ENCODE results near the gene ZNRF3.
A peak's percentile ranks its signal among the peaks of the same experiment; 100 is the strongest.

ZNRF3 gene

DNA sequence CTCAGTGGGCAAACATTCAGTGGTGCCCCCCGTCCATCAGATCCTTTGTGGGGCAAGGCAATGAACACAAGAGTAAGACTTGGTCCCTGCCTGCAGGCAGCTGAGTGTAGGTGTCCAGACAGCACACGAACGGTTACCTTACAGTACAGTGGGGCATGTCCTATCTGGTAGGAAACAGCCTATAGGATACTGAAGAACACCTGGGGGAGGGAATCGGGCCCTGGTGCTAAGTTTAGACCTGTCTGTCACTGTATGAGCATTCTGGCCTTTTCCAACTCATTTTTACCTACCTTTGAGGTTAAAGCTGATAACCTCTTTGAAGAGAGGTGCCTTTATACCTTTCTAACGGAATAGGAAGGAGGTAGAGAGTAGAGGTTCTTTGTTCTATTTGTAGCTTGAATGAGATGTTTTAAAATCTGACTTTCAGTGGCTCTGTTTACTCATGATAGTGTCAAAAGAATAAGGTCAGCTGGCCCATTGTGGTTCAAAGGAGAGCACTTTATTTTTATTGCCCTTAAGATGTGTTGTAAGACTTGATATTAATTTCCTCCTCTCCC lies 8.9 kb downstream of the ZNRF3 start:
- Histone ChIP-seq H3K36me3 (ENCODE audit: control insufficient read depth in 2 of 2, insufficient read depth in 1 of 2, low read length in 2 of 2) (no peaks in the 10 kb centered on the region), H3K4me1 (ENCODE audit: control insufficient read depth, insufficient read depth, low read length) (peaks cover 6% of the 10 kb centered on the region; the same call in 1 of the 2 replicates), H3K27ac (ENCODE audit: extremely low read depth, low read depth, low read length) (no peak overlapping the region), H3K4me3 (ENCODE audit: low read depth, low read length) (no peak overlapping the region), H3K9me3 (ENCODE audit: control insufficient read depth, insufficient read depth, low read depth, low read length) (no peaks in the 10 kb centered on the region)
- TF ChIP-seq TCF7L2 (IDR thresholded peaks at IDR 0.05; ENCODE audit: borderline replicate concordance, low read depth, low read length) (peak; percentile 76), OSR2 (tag by site-specific recombination; IDR thresholded peaks at IDR 0.05) (0 out of 2 replicates have a peak, but pooled peaks have one; percentile 36), PRDM10 (tag by site-specific recombination; IDR thresholded peaks at IDR 0.05) (peak; percentile 56; the same call in 1 of the 2 replicates), ZNF391 (tag by site-specific recombination; IDR thresholded peaks at IDR 0.05; ENCODE audit: borderline replicate concordance, low read depth) (no peak)
- ChIA-PET POLR2A (no interaction called here), CTCF (interaction anchor here (0.6 to 1.8 kb wide), 5 partner anchors 27 to 844 kb away, joined by 3 to 5 read pairs (median 3); no protein-coding TSS in a partner anchor)

GRCh38 chr22:28893810-28894209 lies 10.4 kb downstream of the ZNRF3 start:
- Histone ChIP-seq H3K9me3 (ENCODE audit: control insufficient read depth, insufficient read depth, low read depth, low read length) (no peaks in the 10 kb centered on the region), H3K27ac (ENCODE audit: extremely low read depth, low read depth, low read length) (no peak overlapping the region), H3K4me3 (ENCODE audit: low read depth, low read length) (no peak overlapping the region), H3K36me3 (ENCODE audit: control insufficient read depth in 2 of 2, insufficient read depth in 1 of 2, low read length in 2 of 2) (no peaks in the 10 kb centered on the region), H3K4me1 (ENCODE audit: control insufficient read depth, insufficient read depth, low read length) (peaks cover 5% of the 10 kb centered on the region; the same call in 1 of the 2 replicates)
- ChIA-PET CTCF (interaction anchor here (0.6 to 1.8 kb wide), 2 partner anchors 38 to 161 kb away, joined by 3 to 4 read pairs; no protein-coding TSS in a partner anchor), POLR2A (interaction anchor here (1.1 kb wide), 1 partner anchor 10 kb away, joined by 3 read pairs; the partner anchor contains the start of gene ZNRF3)
- TF ChIP-seq INSM2 (tag by site-specific recombination; IDR thresholded peaks at IDR 0.05) (no peak), REST (tag by site-specific recombination; IDR thresholded peaks at IDR 0.05) (no peak), ZNF214 (tag by site-specific recombination; IDR thresholded peaks at IDR 0.05; ENCODE audit: borderline replicate concordance) (peak; percentile 47; the same call in 1 of the 2 replicates)

DNA sequence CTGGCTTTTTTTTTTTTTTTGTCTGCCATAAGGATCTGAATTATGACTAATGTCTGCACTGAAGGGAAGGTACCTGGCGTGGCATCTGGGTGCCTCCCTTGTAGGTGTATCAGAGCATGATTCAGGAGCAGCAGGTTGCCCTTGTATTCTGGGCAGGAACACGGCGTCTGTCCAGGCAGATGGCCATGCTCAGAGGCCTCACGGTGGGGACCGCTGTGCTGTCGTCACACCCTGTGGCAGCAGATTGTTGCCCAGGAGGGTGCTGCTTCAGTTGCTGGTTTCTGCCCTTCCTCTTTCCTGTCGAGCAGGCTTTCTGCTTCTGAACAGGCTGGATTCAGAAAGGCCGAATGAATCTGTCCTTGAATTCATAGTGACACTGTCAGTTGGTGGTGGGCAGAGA lies 11.0 kb downstream of the ZNRF3 start:
- Histone ChIP-seq H3K4me1 (ENCODE audit: control insufficient read depth, insufficient read depth, low read length) (peaks cover 5% of the 10 kb centered on the region; the same call in 1 of the 2 replicates), H3K9me3 (ENCODE audit: control insufficient read depth, insufficient read depth, low read depth, low read length) (no peaks in the 10 kb centered on the region), H3K4me3 (ENCODE audit: low read depth, low read length) (no peak overlapping the region), H3K27ac (ENCODE audit: extremely low read depth, low read depth, low read length) (no peak overlapping the region), H3K36me3 (ENCODE audit: control insufficient read depth in 2 of 2, insufficient read depth in 1 of 2, low read length in 2 of 2) (no peaks in the 10 kb centered on the region)
- ChIA-PET POLR2A (no interaction called here), CTCF (no interaction called here)
- TF ChIP-seq ZIC2 (tag by site-specific recombination; IDR thresholded peaks at IDR 0.05) (peak; percentile 84), HOXA7 (CRISPR knock-in tag; IDR thresholded peaks at IDR 0.05; ENCODE audit: borderline replicate concordance) (no peak)
